Ovary (tissue), 9 donors: ENCODE data around the gene GRHL3. TPM values are rescaled to one million over a fixed set of nuclear protein-coding genes. Genes with fewer than 3 reads are reported as not detected.

Experiments used
- DNase-seq, 5 donors: peaks; one replicate each; pipeline ENCODE4 v3.0.0-alpha.2; 2019 to 2020
- H3K27ac ChIP-seq, 2 donors: fragments of 200-600 bp; one replicate each; pipeline versions ENCODE4 v1.5.1 to v1.8.0; 2019 to 2022
- H3K27me3 ChIP-seq: fragments of 200-600 bp; one replicate; pipeline ENCODE4 v1.8.0; 2022
- H3K36me3 ChIP-seq: fragments of 200-600 bp; sonication (generic); one replicate; pipeline ENCODE4 v1.5.1; 2019
- H3K4me1 ChIP-seq: one replicate; pipeline ENCODE4 v1.8.1; 2013; ENCODE audit warnings: mild to moderate bottlenecking, moderate library complexity; ENCODE audit not compliant: insufficient read depth
- H3K4me3 ChIP-seq: fragments of 200-600 bp; sonication (generic); one replicate; pipeline ENCODE4 v1.5.1; 2017
- H3K9me3 ChIP-seq, 2 donors: fragments of 200-600 bp in 1 of 2; sonication (generic) in 1 of 2; one replicate each; pipeline versions ENCODE4 v1.5.1 to v1.8.1; 2013 to 2019; ENCODE audit warnings: mild to moderate bottlenecking in 1 of 2, moderate library complexity in 1 of 2
- EP300 ChIP-seq: sonication (generic); formaldehyde crosslinking; IDR thresholded peaks from one replicate; pipeline ENCODE4 v1.6.1; 2017; ENCODE audit warnings: antibody characterized with exemption
- POLR2A ChIP-seq: fragments of 450-650 bp; IDR thresholded peaks from one replicate; pipeline ENCODE4 v1.6.1; 2017; ENCODE audit warnings: antibody characterized with exemption, mild to moderate bottlenecking, moderate library complexity
- WGBS, 3 donors: extraction: QIAGEN DNeasy Blood & Tissue Kit in 1 of 3; methylation state at CpG; one replicate each; pipeline versions ENCODE4 v1.1.5 to v1.1.7; 2013 to 2017; 5-methylcytosine and 5-hydroxymethylcytosine counted together
- intact Hi-C, 4 donors: fragments of 100-400 bp; cut with DNase I; formaldehyde crosslinking; loops; one replicate each; pipeline versions ENCODE4 v1.11.0 to v1.15.1; 2022 to 2023
- polyA plus RNA-seq, 2 donors: library from polyadenylated mRNA; stranded (reverse); fragments of 200-250 nt in 1 of 2; fragments of 350-450 nt in 1 of 2; fragmentation: Illumina TruSeq in 1 of 2; extraction: RNeasy Lipid Tissue Mini Kit (QIAGEN cat#74804) in 1 of 2; gene quantifications; one replicate each; pipeline ENCODE4 v1.2.3, GENCODE V29; 2013 to 2014
- total RNA-seq, 7 donors: library from RNA; depleted of rRNA in 2 of 7; stranded (reverse); fragments of >200 nt in 2 of 7; fragmentation: NEBNext Ultra II Directional in 3 of 7; extraction: Animal tissue kit (Norgen Biotek cat#: 25700) in 3 of 7; gene quantifications; one replicate each; pipeline versions ENCODE4 v1.1.0 to v1.2.4, GENCODE V29; 2016 to 2023
- TF ChIP-seq, protein P1 (sequence below), 3 donors: fragments of 450-650 bp in 2 of 3; fragments of 200-600 bp in 1 of 3; IDR thresholded peaks; one replicate each; pipeline versions ENCODE4 v1.5.1 to v1.8.0; 2016 to 2022; ENCODE audit warnings: antibody characterized with exemption in 3 of 3, mild to moderate bottlenecking in 1 of 3
- donor health status: DM: no; HTN: no; CAD: no; lungs with moderate emphysema.
- donor health status: DM: no; HTN: no; CAD: no.
- donor health status: Bipolar disorder and iron deficiency.
- donor health status: DM: yes; HTN: yes; CAD: no.
- donor health status: DM: no; HTN: no; CAD: no.
- donor health status: DM: yes; HTN: yes; CAD: no.

The GRHL3 gene
- total and polyA plus RNA-seq, 9 donors = 0.15 to 1.6 (median 0.48) TPM; not detected in 6

DNA sequence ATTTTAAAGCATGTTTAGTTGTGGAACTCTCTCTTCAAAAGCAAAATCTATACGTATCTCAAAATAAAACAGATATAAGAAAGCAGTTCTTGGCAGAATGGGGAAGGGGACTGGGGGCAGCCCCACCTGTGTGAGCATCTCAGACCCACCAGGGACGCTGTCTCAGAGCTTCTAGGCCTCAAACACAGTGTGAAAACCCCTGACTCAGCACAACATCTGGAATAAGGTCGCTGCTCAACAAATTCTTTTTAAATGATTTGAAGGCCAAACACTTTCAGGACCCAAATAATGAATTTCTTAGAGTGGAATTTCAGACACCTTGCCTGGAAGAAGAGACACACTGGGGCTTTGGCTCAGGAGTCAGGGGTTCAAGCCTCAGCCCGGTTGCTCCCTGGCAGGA lies 27.1 kb upstream of the GRHL3 start:
- intact Hi-C loops = no loop called here
- no peaks in the 10 kb centered on the region for H3K4me1 ChIP-seq
- TF ChIP-seq, protein P1, sequence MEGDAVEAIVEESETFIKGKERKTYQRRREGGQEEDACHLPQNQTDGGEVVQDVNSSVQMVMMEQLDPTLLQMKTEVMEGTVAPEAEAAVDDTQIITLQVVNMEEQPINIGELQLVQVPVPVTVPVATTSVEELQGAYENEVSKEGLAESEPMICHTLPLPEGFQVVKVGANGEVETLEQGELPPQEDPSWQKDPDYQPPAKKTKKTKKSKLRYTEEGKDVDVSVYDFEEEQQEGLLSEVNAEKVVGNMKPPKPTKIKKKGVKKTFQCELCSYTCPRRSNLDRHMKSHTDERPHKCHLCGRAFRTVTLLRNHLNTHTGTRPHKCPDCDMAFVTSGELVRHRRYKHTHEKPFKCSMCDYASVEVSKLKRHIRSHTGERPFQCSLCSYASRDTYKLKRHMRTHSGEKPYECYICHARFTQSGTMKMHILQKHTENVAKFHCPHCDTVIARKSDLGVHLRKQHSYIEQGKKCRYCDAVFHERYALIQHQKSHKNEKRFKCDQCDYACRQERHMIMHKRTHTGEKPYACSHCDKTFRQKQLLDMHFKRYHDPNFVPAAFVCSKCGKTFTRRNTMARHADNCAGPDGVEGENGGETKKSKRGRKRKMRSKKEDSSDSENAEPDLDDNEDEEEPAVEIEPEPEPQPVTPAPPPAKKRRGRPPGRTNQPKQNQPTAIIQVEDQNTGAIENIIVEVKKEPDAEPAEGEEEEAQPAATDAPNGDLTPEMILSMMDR (IDR thresholded peaks at IDR 0.05) = no peak
- TF ChIP-seq EP300 = no peak
- TF ChIP-seq POLR2A = no peak
- H3K4me3 ChIP-seq = no peak overlapping the region
- H3K9me3 ChIP-seq = no peaks in the 10 kb centered on the region
- no peaks in the 10 kb centered on the region for H3K36me3 ChIP-seq
- WGBS, 3 donors = 46 to 62% (median 49%) methylated on average over 4 of the region's 4 CpGs
- no peak for DNase-seq
- H3K27ac ChIP-seq = no peak overlapping the region
- H3K27me3 ChIP-seq = no peaks in the 10 kb centered on the region

GRCh38 chr1:24292887-24293286 lies 26.3 kb upstream of the GRHL3 start:
- no peaks in the 10 kb centered on the region for H3K36me3 ChIP-seq
- TF ChIP-seq POLR2A = no peak
- TF ChIP-seq, protein P1 (IDR thresholded peaks at IDR 0.05) = no peak
- TF ChIP-seq EP300 = no peak
- no peaks in the 10 kb centered on the region for H3K27me3 ChIP-seq
- H3K9me3 ChIP-seq = no peaks in the 10 kb centered on the region
- H3K4me3 ChIP-seq = no peak overlapping the region
- H3K27ac ChIP-seq = no peak overlapping the region
- DNase-seq = no peak
- no peaks in the 10 kb centered on the region for H3K4me1 ChIP-seq
- WGBS, 3 donors = 75 to 89% (median 83%) methylated on average over 9 of the region's 9 CpGs
- intact Hi-C loops = no loop called here

- Histone ChIP-seq H3K36me3 (no peaks in the 10 kb centered on the region), H3K27ac (no peak overlapping the region), H3K4me1 (no peaks in the 10 kb centered on the region), H3K9me3 (no peaks in the 10 kb centered on the region), H3K27me3 (no peaks in the 10 kb centered on the region), H3K4me3 (no peak overlapping the region)
- intact Hi-C loops = no loop called here
- TF ChIP-seq POLR2A (no peak), EP300 (no peak)
- TF ChIP-seq, protein P1 (IDR thresholded peaks at IDR 0.05) = no peak
- 86 to 91% (median 88%) methylated on average over 16 of the region's 16 CpGs for WGBS, 3 donors
- DNase-seq = no peak
Observed at GRCh38 chr1:24293392-24294227, 25.5 kb upstream of the GRHL3 start.

DNA sequence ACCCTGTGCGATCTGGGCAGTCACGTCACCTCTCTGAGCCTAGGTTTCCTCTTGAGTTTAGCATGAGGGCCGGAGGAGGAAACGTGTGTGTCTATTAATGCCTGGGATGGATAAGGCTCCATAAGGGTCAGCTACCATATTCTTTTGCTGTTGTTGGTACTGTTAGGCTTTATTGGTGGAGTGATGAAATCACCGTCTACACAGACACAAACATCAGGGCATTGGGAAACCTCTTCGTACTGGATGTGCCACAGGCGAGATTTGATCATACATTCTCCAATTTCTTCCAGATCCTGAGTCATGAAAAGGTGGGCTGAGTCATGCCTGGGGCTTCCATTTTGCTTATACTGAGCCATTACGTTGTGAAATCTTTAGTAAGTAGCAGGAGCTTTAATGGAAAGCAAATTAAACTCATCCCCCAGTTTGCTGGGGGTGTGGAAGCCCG lies 24.9 kb upstream of the GRHL3 start:
- Histone ChIP-seq H3K27me3 (no peaks in the 10 kb centered on the region), H3K9me3 (no peaks in the 10 kb centered on the region), H3K4me1 (no peaks in the 10 kb centered on the region), H3K36me3 (no peaks in the 10 kb centered on the region), H3K4me3 (no peak overlapping the region), H3K27ac (no peak overlapping the region)
- TF ChIP-seq, protein P1 (IDR thresholded peaks at IDR 0.05) = no peak
- TF ChIP-seq POLR2A = no peak
- TF ChIP-seq EP300 = peak; percentile 12
- 57 to 70% (median 70%) methylated on average over 9 of the region's 9 CpGs for WGBS, 3 donors
- peak in 1 of 5 donors; percentile 68 for DNase-seq
- intact Hi-C loops = no loop called here
